Glutamatergic neuron (in vitro differentiated cells): ENCODE data around the gene MAPK1. TPM values are rescaled to one million over a fixed set of nuclear protein-coding genes. Genes with fewer than 3 reads are reported as not detected.

ENCODE experiments used
- DNase-seq: peaks from one replicate; pipeline ENCODE4 v3.0.0; 2022
- H3K27ac Mint-ChIP-seq: one replicate; pipeline ENCODE4 v1.8.0; 2020; ENCODE audit warnings: mild to moderate bottlenecking, mixed read lengths, inconsistent platforms; ENCODE audit not compliant: unreplicated experiment
- H3K27me3 Mint-ChIP-seq: one replicate; pipeline ENCODE4 v1.8.0; 2020; ENCODE audit warnings: mild to moderate bottlenecking, moderate library complexity, mixed read lengths, inconsistent platforms; ENCODE audit not compliant: unreplicated experiment
- H3K36me3 Mint-ChIP-seq: one replicate; pipeline ENCODE4 v1.8.0; 2020; ENCODE audit warnings: mild to moderate bottlenecking, mixed read lengths, inconsistent platforms; ENCODE audit not compliant: unreplicated experiment
- H3K4me1 Mint-ChIP-seq: one replicate; pipeline ENCODE4 v1.8.0; 2020; ENCODE audit warnings: mild to moderate bottlenecking, low read depth, mixed read lengths, inconsistent platforms; ENCODE audit not compliant: unreplicated experiment
- H3K4me3 Mint-ChIP-seq: one replicate; pipeline ENCODE4 v1.8.0; 2020; ENCODE audit warnings: mild to moderate bottlenecking, mixed read lengths, inconsistent platforms; ENCODE audit not compliant: unreplicated experiment
- H3K9me3 Mint-ChIP-seq: one replicate; pipeline ENCODE4 v1.8.0; 2020; ENCODE audit warnings: mild to moderate bottlenecking, moderate library complexity, mixed read lengths, inconsistent platforms; ENCODE audit not compliant: unreplicated experiment
- total RNA-seq: library from RNA; stranded (reverse); fragmentation: NEBNext Ultra II Directional; extraction: Animal tissue kit (Norgen Biotek cat#: 25700); gene quantifications from one replicate; pipeline ENCODE4 v1.2.1, GENCODE V29; 2021; ENCODE audit not compliant: unreplicated experiment
- TF ChIP-seq, protein P1 (sequence below): fragments of 200-600 bp; sonication (generic); IDR thresholded peaks from one replicate; pipeline ENCODE4 v1.5.0; 2021; ENCODE audit not compliant: partially characterized antibody, unreplicated experiment

Gene MAPK1
- total RNA-seq, 1 donor from 2014 or later: 148 TPM

DNA sequence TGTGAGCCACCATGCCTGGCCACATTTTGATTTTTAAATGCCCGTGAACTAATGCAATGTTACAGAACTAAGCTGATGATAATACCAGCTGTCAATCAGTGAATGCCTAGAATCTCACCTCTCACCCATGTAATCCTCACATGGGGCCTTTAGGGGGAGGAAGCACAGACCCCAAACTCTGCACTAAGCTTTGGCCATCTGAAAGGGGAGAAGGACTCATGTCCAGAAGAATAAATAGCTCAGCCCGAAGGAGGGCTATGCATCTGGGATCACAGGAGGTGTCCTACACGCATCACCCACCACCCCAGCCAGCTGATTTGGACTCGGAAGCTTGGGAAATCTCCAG lies 95.8 kb downstream of the MAPK1 start:
- Mint-ChIP-seq H3K27ac (no peak overlapping the region), H3K4me3 (no peak overlapping the region), H3K9me3 (peaks cover 9% of the 10 kb centered on the region), H3K27me3 (peaks cover 6% of the 10 kb centered on the region), H3K4me1 (peaks cover 12% of the 10 kb centered on the region), H3K36me3 (peaks cover 15% of the 10 kb centered on the region)
- no peak for DNase-seq
- TF ChIP-seq, protein P1, sequence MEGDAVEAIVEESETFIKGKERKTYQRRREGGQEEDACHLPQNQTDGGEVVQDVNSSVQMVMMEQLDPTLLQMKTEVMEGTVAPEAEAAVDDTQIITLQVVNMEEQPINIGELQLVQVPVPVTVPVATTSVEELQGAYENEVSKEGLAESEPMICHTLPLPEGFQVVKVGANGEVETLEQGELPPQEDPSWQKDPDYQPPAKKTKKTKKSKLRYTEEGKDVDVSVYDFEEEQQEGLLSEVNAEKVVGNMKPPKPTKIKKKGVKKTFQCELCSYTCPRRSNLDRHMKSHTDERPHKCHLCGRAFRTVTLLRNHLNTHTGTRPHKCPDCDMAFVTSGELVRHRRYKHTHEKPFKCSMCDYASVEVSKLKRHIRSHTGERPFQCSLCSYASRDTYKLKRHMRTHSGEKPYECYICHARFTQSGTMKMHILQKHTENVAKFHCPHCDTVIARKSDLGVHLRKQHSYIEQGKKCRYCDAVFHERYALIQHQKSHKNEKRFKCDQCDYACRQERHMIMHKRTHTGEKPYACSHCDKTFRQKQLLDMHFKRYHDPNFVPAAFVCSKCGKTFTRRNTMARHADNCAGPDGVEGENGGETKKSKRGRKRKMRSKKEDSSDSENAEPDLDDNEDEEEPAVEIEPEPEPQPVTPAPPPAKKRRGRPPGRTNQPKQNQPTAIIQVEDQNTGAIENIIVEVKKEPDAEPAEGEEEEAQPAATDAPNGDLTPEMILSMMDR: no peak

DNA sequence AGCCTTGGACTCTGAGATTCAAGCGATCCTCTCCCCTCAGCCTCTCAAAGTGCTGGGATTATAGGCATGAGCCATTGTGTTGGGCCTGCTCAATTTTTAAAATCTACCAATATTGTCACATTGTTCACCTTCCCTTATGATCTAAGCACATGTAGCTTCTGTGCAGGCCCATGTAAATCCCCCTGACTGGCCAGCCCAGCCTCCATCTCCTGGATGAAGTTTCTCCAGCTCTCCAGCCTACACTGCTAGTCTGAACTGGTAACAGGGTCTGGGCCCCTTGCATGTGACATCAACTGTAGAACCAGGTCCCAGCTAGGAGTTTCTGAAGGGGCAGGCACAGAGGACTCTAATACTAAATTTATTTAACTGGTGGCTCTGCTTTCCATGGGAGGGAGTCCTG lies 99.0 kb downstream of the MAPK1 start:
- H3K9me3 Mint-ChIP-seq: peaks cover 9% of the 10 kb centered on the region
- TF ChIP-seq, protein P1: no peak
- H3K36me3 Mint-ChIP-seq: peaks cover 15% of the 10 kb centered on the region
- no peak overlapping the region for H3K4me3 Mint-ChIP-seq
- H3K27me3 Mint-ChIP-seq: peaks cover 4% of the 10 kb centered on the region
- no peak overlapping the region for H3K27ac Mint-ChIP-seq
- peaks cover 6% of the 10 kb centered on the region for H3K4me1 Mint-ChIP-seq
- DNase-seq: no peak

DNA sequence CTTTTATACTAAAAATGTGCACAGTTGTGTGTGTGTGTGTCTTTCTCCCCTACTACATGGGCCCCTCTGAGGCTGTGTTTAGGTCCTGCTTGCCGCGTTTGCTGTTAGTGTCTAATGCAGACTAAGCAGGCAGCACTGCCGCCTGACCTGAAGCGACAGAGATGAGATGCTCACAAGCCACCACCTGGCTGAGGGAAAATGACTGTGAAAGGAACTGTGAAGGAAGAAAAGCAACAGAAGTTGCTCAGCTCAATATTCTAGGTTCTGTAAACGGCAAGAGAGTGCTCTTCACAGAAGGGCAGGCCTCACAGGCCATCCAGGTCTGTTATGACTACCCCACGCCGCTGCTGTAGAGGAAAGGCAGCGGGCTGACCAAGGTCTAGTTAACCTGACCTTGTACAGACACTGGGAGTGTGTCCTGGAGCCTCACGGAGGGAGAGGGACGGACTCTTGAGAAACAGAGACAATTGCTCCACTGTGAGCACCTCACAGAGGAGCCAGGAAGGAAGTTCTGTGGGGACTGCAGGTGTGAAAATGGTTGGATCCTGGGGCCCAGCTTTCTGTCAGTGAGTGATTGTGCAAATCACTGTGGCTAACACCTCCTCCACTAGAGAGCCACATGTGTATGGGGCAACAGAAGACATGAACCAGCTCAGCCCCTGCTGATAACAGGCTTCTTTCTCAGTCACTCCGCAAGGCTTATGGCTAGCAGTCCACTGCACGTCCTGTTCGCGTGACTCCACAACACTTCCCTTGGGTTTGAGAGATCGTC lies 100.6 kb downstream of the MAPK1 start:
- peaks cover 6% of the 10 kb centered on the region for H3K36me3 Mint-ChIP-seq
- H3K4me3 Mint-ChIP-seq: no peak overlapping the region
- peaks cover 4% of the 10 kb centered on the region for H3K27me3 Mint-ChIP-seq
- DNase-seq: no peak
- peaks cover 6% of the 10 kb centered on the region for H3K4me1 Mint-ChIP-seq
- peak overlapping the region; percentile 20 for H3K27ac Mint-ChIP-seq
- TF ChIP-seq, protein P1: no peak
- peaks cover 8% of the 10 kb centered on the region for H3K9me3 Mint-ChIP-seq

DNA sequence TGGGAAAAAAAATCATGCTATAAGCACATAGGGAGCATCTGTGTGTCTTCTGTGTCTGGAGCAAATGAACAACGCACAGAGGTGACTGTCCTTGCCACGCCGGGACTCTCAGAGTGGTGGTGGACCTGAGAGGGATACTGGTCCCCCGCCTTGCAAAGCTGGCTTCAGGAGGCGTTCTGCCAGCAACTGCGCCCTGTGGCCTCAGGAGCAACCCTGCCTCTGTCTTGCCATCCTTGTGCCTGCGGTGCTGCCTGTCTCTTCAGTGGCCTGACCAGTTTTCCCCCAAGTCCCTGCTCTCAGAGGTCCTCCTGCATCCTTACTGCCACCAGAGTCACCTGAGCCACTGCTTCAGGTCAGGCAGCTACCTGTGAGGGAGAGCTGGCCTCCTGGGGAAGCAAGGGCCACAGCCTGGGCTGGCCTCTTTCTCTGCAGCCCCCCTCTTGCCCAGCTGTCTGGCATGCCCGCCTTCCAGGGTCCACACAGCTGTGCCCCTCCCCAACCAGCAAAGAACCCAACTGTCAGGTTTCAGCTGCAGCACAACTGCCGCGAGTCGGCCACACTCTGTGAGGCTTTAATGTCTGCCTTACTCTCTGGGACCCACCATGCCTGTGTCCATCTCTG lies 101.4 kb downstream of the MAPK1 start:
- peaks cover 6% of the 10 kb centered on the region for H3K36me3 Mint-ChIP-seq
- peaks cover 8% of the 10 kb centered on the region for H3K9me3 Mint-ChIP-seq
- H3K27ac Mint-ChIP-seq: no peak overlapping the region
- no peak for DNase-seq
- TF ChIP-seq, protein P1: no peak
- H3K4me1 Mint-ChIP-seq: peaks cover 6% of the 10 kb centered on the region
- H3K27me3 Mint-ChIP-seq: peaks cover 4% of the 10 kb centered on the region
- H3K4me3 Mint-ChIP-seq: no peak overlapping the region
